Epithelial cell of esophagus (primary cell): ENCODE results near the gene ERN1.

Experiments
- DNase-seq: peaks from one replicate; pipeline ENCODE4 v3.0.0; 2010; ENCODE audit warnings: low read depth
- H3K4me3 ChIP-seq: 2 replicates; pipeline ENCODE4 v1.5.1; 2011; ENCODE audit warnings: mild to moderate bottlenecking, low read length, control low read depth
- TF ChIP-seq, protein P1 (sequence below): IDR thresholded peaks from 2 replicates; pipeline ENCODE4 v1.5.1; 2011; ENCODE audit warnings: low read depth, mild to moderate bottlenecking, low read length, control low read depth, inconsistent platforms; ENCODE audit not compliant: insufficient read depth; ENCODE audit errors: missing control alignments

The ERN1 gene

DNA sequence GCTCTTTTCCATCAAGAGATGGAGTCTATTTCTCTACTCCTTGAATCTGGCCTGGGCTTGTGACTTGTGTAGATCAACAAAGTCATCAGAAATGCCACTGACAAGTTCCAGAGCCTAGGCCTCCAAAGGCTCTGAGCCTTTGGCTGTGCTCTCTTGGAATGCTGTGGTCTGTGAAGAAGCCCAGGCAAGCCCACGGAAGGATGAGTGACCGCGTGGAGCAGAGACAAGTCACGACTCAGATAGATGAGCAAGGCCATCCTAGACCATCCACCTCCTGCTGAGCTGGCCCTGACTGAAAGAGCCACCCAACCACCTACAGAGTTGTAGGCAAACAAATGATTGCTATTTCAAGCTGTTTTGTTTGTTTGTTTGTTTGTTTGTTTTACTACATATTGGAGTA, 97.9 kb downstream of the ERN1 start:
- peak; percentile 74 for DNase-seq
- no peak overlapping the region for H3K4me3 ChIP-seq
- TF ChIP-seq, protein P1, sequence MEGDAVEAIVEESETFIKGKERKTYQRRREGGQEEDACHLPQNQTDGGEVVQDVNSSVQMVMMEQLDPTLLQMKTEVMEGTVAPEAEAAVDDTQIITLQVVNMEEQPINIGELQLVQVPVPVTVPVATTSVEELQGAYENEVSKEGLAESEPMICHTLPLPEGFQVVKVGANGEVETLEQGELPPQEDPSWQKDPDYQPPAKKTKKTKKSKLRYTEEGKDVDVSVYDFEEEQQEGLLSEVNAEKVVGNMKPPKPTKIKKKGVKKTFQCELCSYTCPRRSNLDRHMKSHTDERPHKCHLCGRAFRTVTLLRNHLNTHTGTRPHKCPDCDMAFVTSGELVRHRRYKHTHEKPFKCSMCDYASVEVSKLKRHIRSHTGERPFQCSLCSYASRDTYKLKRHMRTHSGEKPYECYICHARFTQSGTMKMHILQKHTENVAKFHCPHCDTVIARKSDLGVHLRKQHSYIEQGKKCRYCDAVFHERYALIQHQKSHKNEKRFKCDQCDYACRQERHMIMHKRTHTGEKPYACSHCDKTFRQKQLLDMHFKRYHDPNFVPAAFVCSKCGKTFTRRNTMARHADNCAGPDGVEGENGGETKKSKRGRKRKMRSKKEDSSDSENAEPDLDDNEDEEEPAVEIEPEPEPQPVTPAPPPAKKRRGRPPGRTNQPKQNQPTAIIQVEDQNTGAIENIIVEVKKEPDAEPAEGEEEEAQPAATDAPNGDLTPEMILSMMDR = no peak

DNA sequence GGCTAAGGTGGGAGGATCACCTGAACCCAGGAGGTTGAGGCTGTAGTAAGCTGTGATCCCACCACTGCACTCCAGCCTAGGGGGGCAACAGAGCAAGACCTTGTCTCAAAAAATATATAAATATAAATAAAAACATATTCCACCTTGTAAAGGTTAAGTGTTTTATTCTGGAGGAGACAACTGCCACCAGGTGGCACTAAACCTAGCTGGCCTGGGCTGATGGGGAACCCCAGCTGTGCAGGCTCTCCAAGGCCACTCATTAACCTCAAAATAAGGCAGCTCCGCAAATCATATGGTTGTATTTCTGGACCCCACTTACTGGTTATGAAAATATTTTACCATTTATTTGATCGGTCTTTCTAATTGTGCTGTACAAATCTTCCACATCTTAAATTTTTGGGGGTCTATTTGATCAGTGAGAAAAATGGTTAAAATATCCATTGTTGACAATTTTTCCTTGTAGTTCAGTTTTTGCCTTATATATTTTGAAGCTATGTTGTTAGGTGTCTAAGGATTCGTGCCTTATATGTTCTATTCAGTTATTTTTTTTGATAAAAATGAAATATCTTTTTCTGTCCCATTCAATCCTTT, 101.0 kb downstream of the ERN1 start:
- peak; percentile 77 for DNase-seq
- TF ChIP-seq, protein P1 = peak; percentile 82
- no peak overlapping the region for H3K4me3 ChIP-seq

DNA sequence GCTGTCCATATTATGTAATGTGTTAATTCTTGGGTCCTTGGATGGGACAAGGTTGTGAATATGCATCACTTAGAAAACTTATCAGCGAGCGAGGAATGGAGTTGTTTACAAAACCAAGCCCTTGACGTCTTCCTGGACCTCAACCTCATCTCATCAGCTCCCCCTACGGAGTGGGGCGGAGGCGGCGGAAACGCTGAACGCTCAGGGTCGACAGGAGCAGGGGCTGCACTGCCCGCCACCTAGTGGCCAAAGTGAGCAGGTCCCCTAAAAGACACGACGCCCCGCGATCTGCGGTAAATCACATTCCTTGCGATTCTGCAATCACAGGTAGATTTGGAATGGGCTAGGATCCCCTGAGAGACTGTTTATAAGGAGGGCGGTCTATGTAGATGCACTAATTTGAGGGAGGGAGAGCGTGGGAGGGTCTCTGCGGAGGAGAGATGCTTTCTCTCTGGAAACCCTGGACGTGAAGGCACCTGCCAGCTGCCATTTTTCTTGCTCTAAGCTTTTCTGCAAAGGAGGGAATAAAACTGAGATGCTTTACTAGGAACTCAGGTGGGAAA, 104.1 kb downstream of the ERN1 start:
- TF ChIP-seq, protein P1 = peak; percentile 82
- DNase-seq = peak; percentile 66
- no peak overlapping the region for H3K4me3 ChIP-seq

DNA sequence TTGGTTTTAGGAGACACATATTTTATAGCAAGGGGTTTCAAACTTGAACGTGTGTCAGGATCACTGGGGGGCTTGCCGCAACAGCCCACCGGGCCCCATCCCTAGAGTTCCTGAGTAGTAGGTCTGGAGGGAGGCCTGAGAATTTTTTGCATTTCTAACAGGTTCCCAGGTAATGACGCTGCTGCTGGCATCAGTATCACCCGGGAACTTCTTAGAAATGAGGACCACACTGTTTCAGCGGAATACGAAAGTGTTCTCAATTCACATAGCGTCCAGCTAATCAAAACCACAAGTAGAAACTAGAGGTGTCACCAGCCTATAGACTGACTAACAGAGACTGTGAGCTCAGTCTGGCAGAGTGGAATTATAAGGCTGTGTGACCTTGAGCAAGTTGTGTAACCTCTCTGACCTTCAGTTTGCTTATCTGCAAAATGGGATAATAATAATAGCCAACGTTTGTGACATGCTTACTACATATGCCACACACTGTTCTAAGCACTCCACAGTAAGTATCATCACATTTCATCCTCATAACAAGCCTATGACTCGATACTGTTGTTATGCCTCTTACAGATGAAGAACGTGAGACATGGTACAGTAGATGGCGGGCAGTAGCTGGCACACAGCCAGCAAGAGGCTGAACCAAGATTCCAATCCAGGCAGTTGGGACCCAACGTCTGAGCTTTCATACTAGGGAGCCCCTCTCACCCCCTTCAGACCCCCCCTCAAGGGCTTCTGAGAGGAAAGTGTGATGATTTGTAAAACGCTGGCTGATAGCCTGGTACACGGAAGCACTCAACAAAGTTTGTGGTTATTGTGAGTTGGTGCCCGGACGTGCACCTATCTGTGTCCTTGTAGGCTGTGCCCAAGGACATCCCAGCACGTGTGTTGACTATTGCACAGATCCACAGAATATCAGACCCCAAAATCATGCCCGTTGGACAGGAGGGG, 104.9 kb downstream of the ERN1 start:
- peak; percentile 52 for DNase-seq
- no peak overlapping the region for H3K4me3 ChIP-seq
- TF ChIP-seq, protein P1 = no peak

DNA sequence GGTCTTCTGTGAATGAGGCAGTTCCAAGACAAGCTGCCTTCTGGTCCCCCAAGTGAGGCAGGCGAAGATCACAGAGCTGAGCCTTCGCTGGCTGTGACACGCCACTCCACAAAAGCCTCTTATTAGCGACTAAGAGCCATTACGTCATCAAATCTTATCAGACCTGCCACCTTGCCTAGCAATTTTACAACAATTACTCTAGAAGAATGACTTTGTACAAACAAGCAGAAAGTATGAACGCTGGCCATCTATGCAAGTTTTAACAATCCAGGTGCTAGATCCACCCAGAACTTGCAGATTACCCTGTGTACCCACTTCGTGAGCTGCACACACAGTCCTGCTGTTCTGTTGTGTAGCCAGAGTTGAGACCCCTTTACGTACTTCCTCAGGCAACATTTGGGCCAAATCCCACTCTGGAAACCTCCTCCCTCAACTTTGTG, 105.7 kb downstream of the ERN1 start:
- no peak overlapping the region for H3K4me3 ChIP-seq
- DNase-seq = no peak
- TF ChIP-seq, protein P1 = no peak

DNA sequence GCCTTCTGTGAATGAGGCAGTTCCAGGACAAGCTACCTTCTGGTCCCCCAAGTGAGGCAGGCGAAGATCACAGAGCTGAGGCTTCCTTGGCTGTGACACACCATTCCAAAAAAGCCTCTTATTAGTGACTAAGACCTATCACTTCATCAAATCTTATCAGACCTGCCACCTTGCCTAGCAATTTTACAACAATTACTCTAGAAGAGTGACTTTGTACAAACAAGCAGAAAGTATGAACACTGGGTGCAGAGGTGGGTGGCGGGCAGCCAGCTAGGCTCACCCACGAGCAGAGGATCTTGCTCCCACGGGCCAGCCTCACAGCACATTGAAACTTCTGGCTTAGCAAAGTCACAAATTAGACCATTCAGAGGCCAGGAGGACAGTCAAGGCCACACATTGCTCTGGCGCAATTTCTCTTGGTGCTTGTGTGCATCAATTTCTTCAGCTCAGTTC, 107.3 kb downstream of the ERN1 start:
- DNase-seq = no peak
- TF ChIP-seq, protein P1 = no peak
- no peak overlapping the region for H3K4me3 ChIP-seq
